ENCODE results near the gene SPO11.
A peak's percentile ranks its signal among the peaks of the same experiment; 100 is the strongest.

Gene SPO11

DNA sequence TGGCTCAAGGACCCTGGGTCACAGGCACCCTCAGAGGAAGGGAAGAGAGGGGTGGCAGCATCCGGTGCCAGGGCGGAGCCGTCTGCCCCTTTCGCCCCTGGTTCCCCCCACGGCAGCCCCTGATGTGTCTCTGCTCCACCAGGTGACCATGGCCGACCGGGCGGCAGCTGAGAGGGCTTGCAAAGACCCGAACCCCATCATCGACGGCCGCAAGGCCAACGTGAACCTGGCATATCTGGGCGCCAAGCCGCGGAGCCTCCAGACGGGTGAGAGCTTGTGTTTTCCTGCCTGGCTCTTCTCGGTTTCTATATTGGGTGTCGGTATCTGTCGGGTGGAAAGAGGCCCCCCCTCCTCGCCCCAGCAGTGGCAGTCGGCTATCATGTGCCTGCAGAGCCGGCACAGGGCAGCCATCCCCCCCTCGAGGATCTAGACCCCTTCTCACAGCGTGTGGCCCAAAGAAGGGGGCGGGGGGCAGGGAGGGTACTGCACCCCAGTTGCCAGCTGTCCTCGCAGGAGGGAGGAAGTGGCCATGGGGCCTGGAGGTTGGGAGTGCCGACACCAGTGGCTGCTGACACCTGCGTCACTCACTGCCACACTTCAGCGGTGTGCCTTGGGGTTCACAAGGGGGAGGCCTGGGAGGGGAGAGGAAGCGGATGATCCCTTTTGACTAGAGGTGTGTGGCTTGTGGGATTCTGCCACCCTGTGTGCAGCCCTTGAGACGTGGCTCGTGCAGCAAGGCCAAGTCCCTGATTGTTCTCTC lies 63.1 kb downstream of the SPO11 start:
- Histone ChIP-seq H2AFZ (ENCODE audit: low read depth, low read length) (no peak overlapping the region), H3K79me2 (ENCODE audit: low read length) (peaks cover 64% of the 10 kb centered on the region), H3K9ac (ENCODE audit: low read length) (peak overlapping the region; percentile 96), H3K4me1 (ENCODE audit: low read length) (peaks cover 71% of the 10 kb centered on the region), H3K4me3 (ENCODE audit: low read length) (peak overlapping the region; percentile 88), H3K9me3 (ENCODE audit: insufficient read depth, low read length) (no peaks in the 10 kb centered on the region), H3K27me3 (ENCODE audit: low read depth, low read length) (no peaks in the 10 kb centered on the region), H4K20me1 (ENCODE audit: insufficient read depth, low read length) (peaks cover 58% of the 10 kb centered on the region), H3K4me2 (ENCODE audit: low read length) (peak overlapping the region; percentile 99), H3K27ac (ENCODE audit: low read length) (peak overlapping the region; percentile 78), H3K36me3 (replicated peaks; ENCODE audit: low read depth, low read length) (peaks cover 58% of the 10 kb centered on the region)
- TF ChIP-seq EZH2phosphoT487 (IDR thresholded peaks at IDR 0.05; ENCODE audit: low read depth) (no peak), CTCF (IDR thresholded peaks at IDR 0.05; ENCODE audit: low read depth, low read length) (no peak)
